Astrocyte (in vitro differentiated cells and primary cell): ENCODE results near the gene SYNGR1.

Source experiments
- CTCF ChIP-seq: IDR thresholded peaks from 2 replicates; pipeline ENCODE4 v1.5.1; 2011; ENCODE audit warnings: low read depth, mild to moderate bottlenecking, inconsistent platforms, low read length, moderate library complexity; ENCODE audit not compliant: insufficient read depth
- EZH2 ChIP-seq: IDR thresholded peaks from 2 replicates; pipeline ENCODE4 v1.6.1; 2012; ENCODE audit warnings: mild to moderate bottlenecking, low read length, inconsistent platforms; ENCODE audit not compliant: insufficient read depth

GRCh38 chr22:39375646-39376045 lies 25.9 kb downstream of the SYNGR1 start:
- TF ChIP-seq CTCF = no peak
- no peak for TF ChIP-seq EZH2
